ENCODE measurements around the gene PCP4L1.

GRCh38 chr1:161305867-161306519 lies 47.4 kb downstream of the PCP4L1 start:
- TF ChIP-seq CTCF (IDR thresholded peaks at IDR 0.05) (peak in 2 of 4 experiments; percentile 29 to 39), POLR2AphosphoS5 (IDR thresholded peaks at IDR 0.05) (peak; percentile 87)

All from prostate gland (tissue), 2 donors.